GM23338 (cell line): ENCODE results near the gene GABPA. TPM values are rescaled to one million over a fixed set of nuclear protein-coding genes. Genes with fewer than 3 reads are reported as not detected.

ENCODE experiments used
- ATAC-seq: fragments of 200-7000 bp; cut with Tn5 transposase; 3 replicates; pipeline ENCODE4 v1.9.1; 2020
- DNase-seq: peaks from one replicate; pipeline ENCODE4 v3.0.0-alpha.2; 2015; ENCODE audit warnings: low spot score
- H2AFZ ChIP-seq: fragments of 200-600 bp; sonication (generic); 2 replicates; pipeline ENCODE4 v1.8.0; 2016; ENCODE audit warnings: antibody characterized with exemption, mild to moderate bottlenecking, moderate library complexity
- H3F3A ChIP-seq: fragments of 200-600 bp; sonication (generic); replicated peaks from 2 replicates; pipeline ENCODE4 v1.8.0; 2017; ENCODE audit warnings: antibody characterized with exemption, mixed run types, low read depth
- H3K27ac ChIP-seq: fragments of 200-600 bp; sonication (generic); 2 replicates; pipeline ENCODE4 v1.6.1; 2016; ENCODE audit warnings: low read depth
- H3K27me3 ChIP-seq: fragments of 200-600 bp; sonication (generic); 2 replicates; pipeline ENCODE4 v1.8.0; 2016; ENCODE audit warnings: mild to moderate bottlenecking, mixed run types, moderate library complexity; ENCODE audit not compliant: insufficient read depth
- H3K36me3 ChIP-seq: fragments of 200-600 bp; sonication (generic); 2 replicates; pipeline ENCODE4 v1.8.0; 2016; ENCODE audit warnings: mild to moderate bottlenecking; ENCODE audit not compliant: insufficient read depth
- H3K4me1 ChIP-seq: fragments of 200-600 bp; sonication (generic); 2 replicates; pipeline ENCODE4 v1.8.0; 2016; ENCODE audit warnings: mild to moderate bottlenecking, moderate library complexity; ENCODE audit not compliant: insufficient read depth
- H3K4me2 ChIP-seq: fragments of 200-600 bp; sonication (generic); 2 replicates; pipeline ENCODE4 v1.7.1; 2017; ENCODE audit warnings: mixed run types
- H3K4me3 ChIP-seq: fragments of 200-600 bp; sonication (generic); 2 replicates; pipeline ENCODE4 v1.6.1; 2016; ENCODE audit warnings: mixed run types
- H3K79me2 ChIP-seq: fragments of 200-600 bp; sonication (generic); replicated peaks from 2 replicates; pipeline ENCODE4 v1.8.0; 2017; ENCODE audit warnings: mild to moderate bottlenecking; ENCODE audit not compliant: insufficient read depth
- H3K9me2 ChIP-seq: fragments of 200-600 bp; sonication (generic); 2 replicates; pipeline ENCODE4 v1.8.0; 2017; ENCODE audit not compliant: insufficient read depth
- H4K20me1 ChIP-seq: fragments of 200-600 bp; sonication (generic); replicated peaks from 2 replicates; pipeline ENCODE4 v1.8.0; 2017; ENCODE audit warnings: mild to moderate bottlenecking; ENCODE audit not compliant: insufficient read depth
- H3K27ac Mint-ChIP-seq: 2 replicates; pipeline ENCODE4 v1.8.0; 2020; ENCODE audit warnings: inconsistent platforms, mild to moderate bottlenecking, moderate library complexity, mixed read lengths
- H3K27me3 Mint-ChIP-seq: 3 replicates; pipeline ENCODE4 v1.8.0; 2022; ENCODE audit warnings: low read depth, mild to moderate bottlenecking, moderate library complexity, mixed read lengths, inconsistent platforms; ENCODE audit not compliant: insufficient read depth, poor library complexity
- H3K36me3 Mint-ChIP-seq: 3 replicates; pipeline ENCODE4 v1.8.0; 2021; ENCODE audit warnings: low read depth, mild to moderate bottlenecking, inconsistent platforms, moderate library complexity, mixed read lengths
- H3K4me1 Mint-ChIP-seq: 3 replicates; pipeline ENCODE4 v1.8.0; 2020; ENCODE audit warnings: mild to moderate bottlenecking, inconsistent platforms, mixed read lengths
- H3K4me3 Mint-ChIP-seq: 3 replicates; pipeline ENCODE4 v1.8.0; 2021; ENCODE audit warnings: moderate library complexity, mild to moderate bottlenecking, inconsistent platforms, mixed read lengths
- H3K9me3 Mint-ChIP-seq: 3 replicates; pipeline ENCODE4 v1.8.0; 2020; ENCODE audit warnings: moderate library complexity, mild to moderate bottlenecking, inconsistent platforms, mixed read lengths
- CREB1 ChIP-seq: fragments of 250-450 bp; sonication (Bioruptor Pico); IDR thresholded peaks from 2 replicates; pipeline ENCODE4 v1.5.0; 2020; ENCODE audit warnings: low read depth, mild to moderate bottlenecking, moderate library complexity
- CTCF ChIP-seq, 2 experiments: fragments of 200-600 bp in 1 of 2; sonication (generic) in 1 of 2; conservative IDR thresholded peaks; 2 replicates each; pipeline versions ENCODE4 v1.5.1 to v1.6.1; 2016 to 2017; ENCODE audit warnings: antibody characterized with exemption in 2 of 2, low read depth in 2 of 2, mild to moderate bottlenecking in 2 of 2, moderate library complexity in 1 of 2
- ETS1 ChIP-seq: IDR thresholded peaks from 2 replicates; pipeline ENCODE4 v1.6.1; 2016; ENCODE audit warnings: antibody characterized with exemption
- EZH2 ChIP-seq: fragments of 200-600 bp; sonication (generic); IDR thresholded peaks from one replicate; pipeline ENCODE4 v1.8.0; 2017; ENCODE audit warnings: antibody characterized with exemption, mild to moderate bottlenecking, low read depth; ENCODE audit not compliant: unreplicated experiment
- EZH2phosphoT487 ChIP-seq: fragments of 200-600 bp; sonication (generic); IDR thresholded peaks from one replicate; pipeline ENCODE4 v1.8.1; 2018; ENCODE audit warnings: antibody characterized with exemption; ENCODE audit not compliant: unreplicated experiment
- JUNB ChIP-seq: IDR thresholded peaks from one replicate; pipeline ENCODE4 v1.6.1; 2016; ENCODE audit warnings: antibody characterized with exemption; ENCODE audit not compliant: unreplicated experiment
- NANOG ChIP-seq: IDR thresholded peaks from 2 replicates; pipeline ENCODE4 v1.6.1; 2016; ENCODE audit warnings: antibody characterized with exemption, borderline replicate concordance
- POLR2AphosphoS5 ChIP-seq: IDR thresholded peaks from 2 replicates; pipeline ENCODE4 v1.6.1; 2016; ENCODE audit warnings: antibody characterized with exemption, low read depth
- REST ChIP-seq: IDR thresholded peaks from one replicate; pipeline ENCODE4 v1.6.1; 2018; ENCODE audit warnings: antibody characterized with exemption; ENCODE audit not compliant: unreplicated experiment
- STAT1 ChIP-seq: IDR thresholded peaks from one replicate; pipeline ENCODE4 v1.6.1; 2016; ENCODE audit warnings: antibody characterized with exemption; ENCODE audit not compliant: unreplicated experiment
- ZNF114 ChIP-seq: fragments of 250-450 bp; sonication (Bioruptor Pico); IDR thresholded peaks from 2 replicates; pipeline ENCODE4 v1.5.0; 2020; ENCODE audit warnings: mild to moderate bottlenecking, moderate library complexity
- ZNF331 ChIP-seq: fragments of 250-450 bp; sonication (Bioruptor Pico); IDR thresholded peaks from 2 replicates; pipeline ENCODE4 v1.5.0; 2020; ENCODE audit warnings: low read depth, mild to moderate bottlenecking, moderate library complexity
- ZNF462 ChIP-seq: fragments of 250-450 bp; sonication (Bioruptor Pico); IDR thresholded peaks from 2 replicates; pipeline ENCODE4 v1.5.0; 2020; ENCODE audit warnings: mild to moderate bottlenecking, moderate library complexity
- polyA plus RNA-seq: library from polyadenylated mRNA; unstranded; fragments of >200 nt; fragmentation: Nextera tagmentation; extraction: Ambion mirVana; gene quantifications from 2 replicates; pipeline ENCODE4 v1.2.1, GENCODE V29; 2016
- total RNA-seq: library from RNA; depleted of rRNA; stranded (reverse); fragments of >200 nt; shearing (Covaris generic); gene quantifications from 2 replicates; pipeline ENCODE4 v1.2.3, GENCODE V29; 2014

Gene GABPA
- total and polyA plus RNA-seq, 2 experiments from 2014 or later = 8.5 to 28.6 TPM

- Mint-ChIP-seq H3K4me3 (no peak overlapping the region), H3K27me3 (no peaks in the 10 kb centered on the region)
These were observed 34.0 kb upstream of the GABPA start for GRCh38 chr21:25700741-25701140.

More at GRCh38 chr21:25700741-25701140, 34.0 kb upstream of the GABPA start:
- ATAC-seq = no peak
- Histone ChIP-seq H3K36me3 (no peaks in the 10 kb centered on the region), H3K4me1 (no peaks in the 10 kb centered on the region), H3K4me2 (no peak overlapping the region), H3F3A (no peaks in the 10 kb centered on the region), H3K79me2 (no peaks in the 10 kb centered on the region), H3K4me3 (no peak overlapping the region), H3K9me2 (0 out of 2 replicates have a peak, but pooled peaks cover 2% of the 10 kb centered on the region), H4K20me1 (no peaks in the 10 kb centered on the region), H3K27ac (no peak overlapping the region), H3K27me3 (no peaks in the 10 kb centered on the region), H2AFZ (no peak overlapping the region)
- DNase-seq = no peak
- H3K27ac Mint-ChIP-seq = no peak overlapping the region; the same call in 1 of the 2 replicates
- peaks cover 10% of the 10 kb centered on the region for H3K9me3 Mint-ChIP-seq
- TF ChIP-seq EZH2phosphoT487 (no peak), JUNB (no peak), STAT1 (no peak), ETS1 (no peak), CTCF (conservative IDR thresholded peaks at IDR 0.05; ENCODE audit: low read depth in 2 of 2) (no peak), REST (no peak), ZNF114 (CRISPR knock-in tag) (no peak), ZNF462 (CRISPR knock-in tag) (no peak), CREB1 (CRISPR knock-in tag) (no peak), NANOG (no peak), ZNF331 (CRISPR knock-in tag) (no peak), POLR2AphosphoS5 (no peak), EZH2 (no peak)
- peaks cover 14% of the 10 kb centered on the region for H3K36me3 Mint-ChIP-seq
- H3K4me1 Mint-ChIP-seq = peaks cover 3% of the 10 kb centered on the region; the same call in 2 of the 3 replicates
